HTERT RPE-1 (cell line): ENCODE measurements around the gene BZW1.

ENCODE experiments used
- in situ Hi-C: fragments of 300-500 bp; cut with MboI; formaldehyde crosslinking; loops from 4 replicates; pipeline ENCODE4 v1.14.3; 2020; ENCODE audit warnings: low sequenced_read_pairs

BZW1 gene

GRCh38 chr2:200871151-200871550 lies 59.4 kb downstream of the BZW1 start:
- in situ Hi-C loops: no loop called here

- in situ Hi-C loops: no loop called here
Observed at GRCh38 chr2:200873560-200873959, 61.9 kb downstream of the BZW1 start.
